WERI-Rb-1 (cell line): Measurements from ENCODE around the gene COL2A1.

Source experiments
- DNase-seq: peaks from one replicate; pipeline ENCODE4 v3.0.0-alpha.2; 2020
- H3K27ac ChIP-seq: fragments of 250-450 bp; sonication (Bioruptor Pico); 2 replicates; pipeline ENCODE4 v1.5.1; 2020; ENCODE audit warnings: mild to moderate bottlenecking, moderate library complexity
- H3K27me3 ChIP-seq: fragments of 250-450 bp; sonication (Bioruptor Pico); 2 replicates; pipeline ENCODE4 v1.5.1; 2021; ENCODE audit warnings: mild to moderate bottlenecking, low read depth, moderate library complexity; ENCODE audit not compliant: insufficient read depth, severe bottlenecking
- H3K36me3 ChIP-seq: fragments of 250-450 bp; sonication (Bioruptor Pico); 2 replicates; pipeline ENCODE4 v1.5.1; 2020; ENCODE audit warnings: mild to moderate bottlenecking, moderate library complexity
- H3K4me3 ChIP-seq: 2 replicates; pipeline ENCODE4 v1.5.1; 2011; ENCODE audit warnings: low read depth, mild to moderate bottlenecking, control low read depth, low read length
- H3K9me3 ChIP-seq: fragments of 250-450 bp; sonication (Bioruptor Pico); 2 replicates; pipeline ENCODE4 v1.5.1; 2021; ENCODE audit warnings: mild to moderate bottlenecking, moderate library complexity; ENCODE audit not compliant: severe bottlenecking
- TF ChIP-seq, protein P1 (sequence below): IDR thresholded peaks from 2 replicates; pipeline ENCODE4 v1.5.1; 2011; ENCODE audit warnings: low read depth, mild to moderate bottlenecking, control low read depth, inconsistent platforms, low read length

Gene COL2A1

DNA sequence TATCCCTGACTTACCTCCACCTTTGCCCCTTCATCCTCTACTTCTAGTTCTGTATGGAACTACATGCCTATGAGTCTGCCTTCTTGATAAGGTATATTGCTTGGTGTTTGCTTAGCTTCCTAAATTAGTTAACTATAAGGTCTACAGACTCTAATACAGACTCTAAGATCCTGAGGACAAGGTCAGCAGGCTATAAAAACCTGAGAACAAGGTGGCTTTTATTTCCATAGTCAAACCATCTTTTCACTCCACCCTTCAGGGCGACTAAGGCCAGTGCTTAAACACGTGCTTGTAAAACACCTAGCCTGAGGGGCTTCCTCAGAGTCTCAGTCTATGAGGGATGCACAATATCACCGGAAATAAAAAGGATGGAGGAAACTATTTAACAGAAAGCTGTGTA is 36.1 kb upstream of the COL2A1 start:
- H3K36me3 ChIP-seq, result peaks cover 10% of the 10 kb centered on the region
- H3K27ac ChIP-seq, result no peak overlapping the region
- H3K4me3 ChIP-seq, result no peak overlapping the region
- H3K9me3 ChIP-seq, result no peaks in the 10 kb centered on the region
- no peak for DNase-seq
- H3K27me3 ChIP-seq, result no peaks in the 10 kb centered on the region
- TF ChIP-seq, protein P1, sequence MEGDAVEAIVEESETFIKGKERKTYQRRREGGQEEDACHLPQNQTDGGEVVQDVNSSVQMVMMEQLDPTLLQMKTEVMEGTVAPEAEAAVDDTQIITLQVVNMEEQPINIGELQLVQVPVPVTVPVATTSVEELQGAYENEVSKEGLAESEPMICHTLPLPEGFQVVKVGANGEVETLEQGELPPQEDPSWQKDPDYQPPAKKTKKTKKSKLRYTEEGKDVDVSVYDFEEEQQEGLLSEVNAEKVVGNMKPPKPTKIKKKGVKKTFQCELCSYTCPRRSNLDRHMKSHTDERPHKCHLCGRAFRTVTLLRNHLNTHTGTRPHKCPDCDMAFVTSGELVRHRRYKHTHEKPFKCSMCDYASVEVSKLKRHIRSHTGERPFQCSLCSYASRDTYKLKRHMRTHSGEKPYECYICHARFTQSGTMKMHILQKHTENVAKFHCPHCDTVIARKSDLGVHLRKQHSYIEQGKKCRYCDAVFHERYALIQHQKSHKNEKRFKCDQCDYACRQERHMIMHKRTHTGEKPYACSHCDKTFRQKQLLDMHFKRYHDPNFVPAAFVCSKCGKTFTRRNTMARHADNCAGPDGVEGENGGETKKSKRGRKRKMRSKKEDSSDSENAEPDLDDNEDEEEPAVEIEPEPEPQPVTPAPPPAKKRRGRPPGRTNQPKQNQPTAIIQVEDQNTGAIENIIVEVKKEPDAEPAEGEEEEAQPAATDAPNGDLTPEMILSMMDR, result no peak

- TF ChIP-seq, protein P1, result no peak
- H3K27me3 ChIP-seq, result no peaks in the 10 kb centered on the region
- H3K27ac ChIP-seq, result no peak overlapping the region
- H3K4me3 ChIP-seq, result no peak overlapping the region
- H3K9me3 ChIP-seq, result no peaks in the 10 kb centered on the region
- H3K36me3 ChIP-seq, result no peaks in the 10 kb centered on the region
- no peak for DNase-seq
Observed at GRCh38 chr12:48039151-48039550, 34.9 kb upstream of the COL2A1 start.

GRCh38 chr12:48038085-48038484 is 33.8 kb upstream of the COL2A1 start:
- no peak overlapping the region for H3K27ac ChIP-seq
- H3K4me3 ChIP-seq, result no peak overlapping the region
- DNase-seq, result no peak
- TF ChIP-seq, protein P1, result no peak
- H3K27me3 ChIP-seq, result no peaks in the 10 kb centered on the region
- no peaks in the 10 kb centered on the region for H3K36me3 ChIP-seq
- no peaks in the 10 kb centered on the region for H3K9me3 ChIP-seq

GRCh38 chr12:48037267-48037915 is 33.1 kb upstream of the COL2A1 start:
- TF ChIP-seq, protein P1, result no peak
- Histone ChIP-seq H3K9me3 (no peaks in the 10 kb centered on the region), H3K36me3 (no peaks in the 10 kb centered on the region), H3K4me3 (no peak overlapping the region), H3K27me3 (no peaks in the 10 kb centered on the region), H3K27ac (no peak overlapping the region)
- DNase-seq, result no peak

GRCh38 chr12:48036818-48037217 is 32.5 kb upstream of the COL2A1 start:
- TF ChIP-seq, protein P1, result no peak
- no peak overlapping the region for H3K4me3 ChIP-seq
- H3K27ac ChIP-seq, result no peak overlapping the region
- H3K36me3 ChIP-seq, result no peaks in the 10 kb centered on the region
- H3K27me3 ChIP-seq, result no peaks in the 10 kb centered on the region
- DNase-seq, result no peak
- H3K9me3 ChIP-seq, result no peaks in the 10 kb centered on the region
